GM21423 (cell line): ENCODE results near the gene GABARAPL1.
A peak's percentile ranks its signal among the peaks of the same experiment; 100 is the strongest.
"Not testable (repeated sequence)": the region's sequence is repeated elsewhere in the genome, so short reads cannot be mapped to it uniquely, and the experiment has no call there.

ENCODE experiments used
- ATAC-seq: cut with Tn5 transposase; IDR thresholded peaks from one replicate; pipeline ENCODE4 v1.9.1; 2021; ENCODE audit warnings: mild to moderate bottlenecking, moderate library complexity; ENCODE audit not compliant: unreplicated experiment

The GABARAPL1 gene

DNA sequence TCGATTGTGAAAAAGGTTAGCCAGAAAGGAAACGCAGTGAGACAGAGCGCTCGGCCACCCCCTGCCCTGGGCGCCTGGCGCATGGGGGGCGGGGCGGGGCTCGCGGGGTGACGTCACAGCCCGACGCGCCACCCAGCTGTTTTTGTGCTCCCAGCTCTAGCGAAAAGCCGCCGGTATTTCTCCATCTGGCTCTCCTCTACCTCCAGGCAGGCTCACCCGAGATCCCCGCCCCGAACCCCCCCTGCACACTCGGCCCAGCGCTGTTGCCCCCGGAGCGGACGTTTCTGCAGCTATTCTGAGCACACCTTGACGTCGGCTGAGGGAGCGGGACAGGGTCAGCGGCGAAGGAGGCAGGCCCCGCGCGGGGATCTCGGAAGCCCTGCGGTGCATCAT is at the start of gene GABARAPL1:
GABARAPL1 (plus strand) TSS at position 139 of the 393 bp plus-strand sequence; CDS start at position 392, 253 bp downstream.
- ATAC-seq = peak; percentile 45

DNA sequence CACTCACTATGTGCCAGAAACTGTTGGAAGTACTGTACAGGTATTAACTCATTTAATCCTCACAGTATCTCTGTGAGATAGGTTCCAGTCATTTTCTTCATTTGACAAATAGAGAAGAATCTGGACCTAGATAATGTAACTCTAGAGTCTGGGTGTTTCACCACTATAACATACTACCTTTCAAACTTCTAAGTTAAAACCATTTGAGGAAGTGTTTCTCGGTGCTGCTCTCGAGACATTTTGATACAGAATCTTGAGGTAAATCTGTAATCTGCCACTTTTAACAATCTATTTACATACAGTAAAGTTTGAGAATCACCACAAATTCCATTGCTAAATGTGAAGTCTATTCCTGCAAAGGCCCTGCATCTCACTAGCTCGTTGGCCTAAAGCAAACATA is 49.6 kb upstream of the GABARAPL1 start:
- ATAC-seq = no peak

DNA sequence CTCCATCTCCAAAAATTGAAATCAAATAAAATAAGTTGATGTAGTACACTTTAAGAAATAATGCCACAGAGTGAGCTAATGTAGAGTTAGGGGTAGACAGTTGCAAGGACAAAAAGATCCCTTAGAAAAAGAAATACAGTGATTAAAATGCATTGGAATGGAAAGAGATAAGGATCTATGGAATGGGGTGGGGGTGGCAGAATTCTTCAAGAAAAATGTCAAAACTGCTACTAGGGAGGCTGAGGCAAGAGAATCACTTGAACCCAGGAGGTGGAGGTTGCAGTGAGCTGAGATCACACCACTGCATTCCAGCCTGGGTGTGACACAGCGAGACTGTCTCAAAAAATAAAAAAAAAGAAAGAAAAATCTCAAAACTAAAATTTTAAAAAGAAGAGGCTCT is 47.3 kb upstream of the GABARAPL1 start:
- no peak for ATAC-seq

DNA sequence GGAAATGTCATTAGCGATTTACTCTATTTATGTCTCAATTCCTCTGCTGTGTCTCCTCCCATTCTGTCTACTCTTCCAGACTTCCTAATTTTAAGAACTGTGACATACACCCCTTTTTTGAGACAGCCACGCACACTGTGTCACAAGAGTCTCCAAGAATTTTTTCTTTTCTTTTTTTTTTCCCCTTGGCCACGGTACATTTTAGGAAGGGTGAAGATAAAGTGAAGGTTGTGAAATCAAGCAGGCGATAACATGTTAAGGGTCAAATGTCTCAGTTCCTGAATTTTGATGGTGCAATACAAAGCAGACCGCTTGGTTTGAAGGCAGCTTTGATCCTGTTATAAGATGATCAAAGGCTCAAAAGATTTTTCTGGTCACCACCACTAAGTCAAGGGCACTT is 45.1 kb upstream of the GABARAPL1 start:
- ATAC-seq = no peak

DNA sequence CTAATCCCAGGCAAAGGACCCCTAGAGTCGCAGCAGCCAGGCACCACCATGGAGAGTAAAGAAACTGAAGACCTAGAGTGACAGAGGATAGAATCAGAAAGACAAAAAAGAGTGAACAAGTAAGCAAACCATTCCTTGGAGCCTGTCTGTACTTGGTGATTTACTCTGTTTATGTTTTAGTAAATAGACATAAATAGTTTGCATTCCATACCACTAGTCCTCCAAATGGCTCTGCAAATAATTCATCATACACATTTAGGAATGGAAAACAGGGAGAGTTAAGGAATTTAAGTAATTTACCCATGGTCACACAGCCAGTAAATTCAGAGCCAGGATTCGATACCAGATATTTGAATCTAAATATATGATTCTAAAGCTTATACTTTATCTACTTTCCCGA is 43.6 kb upstream of the GABARAPL1 start:
- no peak for ATAC-seq

DNA sequence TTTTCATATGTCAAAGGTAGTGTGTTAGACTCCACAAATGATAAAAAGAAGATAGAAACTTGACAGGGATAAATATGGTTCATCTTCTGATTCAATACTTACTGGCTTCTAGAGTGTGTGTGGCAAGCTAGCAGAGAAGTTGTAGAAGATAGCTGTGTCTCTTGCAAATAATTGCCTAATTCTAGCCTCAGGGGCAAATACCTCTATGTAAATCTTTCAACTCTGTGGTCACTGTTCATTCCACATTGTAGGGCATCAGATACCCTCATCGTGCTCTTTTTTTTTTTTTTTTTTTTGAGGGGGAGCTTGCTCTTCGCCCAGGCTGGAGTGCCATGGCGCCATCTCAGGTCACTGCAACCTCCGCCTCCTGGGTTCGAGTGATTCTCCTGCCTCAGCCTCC is 42.5 kb upstream of the GABARAPL1 start:
- ATAC-seq = no peak

DNA sequence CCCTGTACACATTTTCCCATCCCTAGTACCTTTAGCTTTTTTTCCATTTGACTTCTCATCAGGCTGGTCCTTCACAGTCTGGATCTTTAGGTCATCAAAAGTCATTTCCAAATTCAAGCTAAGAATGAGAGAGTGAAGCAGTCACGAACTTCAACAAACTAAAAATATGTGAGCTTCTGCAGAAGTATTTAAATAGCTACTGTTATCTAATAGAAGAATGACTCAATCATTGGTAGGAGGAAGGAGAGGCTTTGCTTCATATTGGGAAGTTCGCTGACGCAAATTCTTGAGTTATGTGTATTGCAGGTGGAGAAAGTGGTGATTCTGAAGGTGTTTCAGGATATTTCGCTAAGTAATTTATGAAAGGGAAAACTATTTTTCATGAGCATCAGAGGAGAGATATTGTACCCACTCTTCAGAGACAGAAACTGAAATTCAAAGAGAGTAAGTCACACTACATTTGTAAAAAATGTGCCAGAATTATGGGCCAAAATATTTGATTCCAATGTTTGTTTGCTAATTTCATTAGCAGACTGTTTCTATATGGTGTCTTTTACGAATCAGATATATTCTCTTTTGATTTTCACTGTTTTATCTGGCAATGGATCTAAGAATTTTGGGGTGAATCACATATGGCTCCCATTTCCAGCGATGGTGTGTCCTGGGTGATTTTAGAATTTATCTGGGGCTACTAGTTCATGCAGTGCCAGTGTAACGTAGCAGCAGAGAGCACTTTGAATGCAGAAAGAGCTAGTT is 40.5 kb upstream of the GABARAPL1 start, which contains the start of gene OLR1:
OLR1 (minus strand) TSS at position 160 of the 756 bp plus-strand sequence; CDS start at position 105, 55 bp downstream.
- no peak for ATAC-seq

DNA sequence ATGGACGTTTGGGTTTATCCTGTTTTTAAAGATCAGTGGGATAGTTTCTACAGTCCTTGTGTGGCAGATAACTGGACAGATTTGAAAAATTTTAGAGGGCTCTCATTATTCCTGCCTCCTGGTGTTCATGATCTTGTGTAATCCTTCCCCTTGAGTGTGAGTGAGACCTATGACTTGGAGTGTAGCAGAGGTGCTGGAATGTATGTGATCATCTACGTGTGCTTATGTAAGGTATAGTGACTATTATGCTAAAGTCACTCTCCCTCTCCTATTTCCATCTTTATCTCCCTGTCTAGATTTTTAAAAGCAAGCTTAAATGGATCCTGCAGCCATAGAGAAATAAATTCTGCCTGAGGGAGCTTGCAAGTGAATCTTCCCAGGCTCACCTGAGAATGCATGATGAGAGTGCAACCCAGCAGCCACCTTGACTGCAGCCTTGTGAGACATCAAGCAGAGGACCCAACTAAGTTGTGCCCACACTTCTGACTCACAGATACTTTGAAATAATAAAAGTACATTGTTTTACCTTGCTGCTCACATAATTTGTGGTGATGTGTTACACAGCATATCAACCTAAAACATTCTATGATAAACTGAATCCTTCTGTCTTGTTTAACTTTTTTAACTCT is 37.6 kb upstream of the GABARAPL1 start:
- ATAC-seq = no peak

DNA sequence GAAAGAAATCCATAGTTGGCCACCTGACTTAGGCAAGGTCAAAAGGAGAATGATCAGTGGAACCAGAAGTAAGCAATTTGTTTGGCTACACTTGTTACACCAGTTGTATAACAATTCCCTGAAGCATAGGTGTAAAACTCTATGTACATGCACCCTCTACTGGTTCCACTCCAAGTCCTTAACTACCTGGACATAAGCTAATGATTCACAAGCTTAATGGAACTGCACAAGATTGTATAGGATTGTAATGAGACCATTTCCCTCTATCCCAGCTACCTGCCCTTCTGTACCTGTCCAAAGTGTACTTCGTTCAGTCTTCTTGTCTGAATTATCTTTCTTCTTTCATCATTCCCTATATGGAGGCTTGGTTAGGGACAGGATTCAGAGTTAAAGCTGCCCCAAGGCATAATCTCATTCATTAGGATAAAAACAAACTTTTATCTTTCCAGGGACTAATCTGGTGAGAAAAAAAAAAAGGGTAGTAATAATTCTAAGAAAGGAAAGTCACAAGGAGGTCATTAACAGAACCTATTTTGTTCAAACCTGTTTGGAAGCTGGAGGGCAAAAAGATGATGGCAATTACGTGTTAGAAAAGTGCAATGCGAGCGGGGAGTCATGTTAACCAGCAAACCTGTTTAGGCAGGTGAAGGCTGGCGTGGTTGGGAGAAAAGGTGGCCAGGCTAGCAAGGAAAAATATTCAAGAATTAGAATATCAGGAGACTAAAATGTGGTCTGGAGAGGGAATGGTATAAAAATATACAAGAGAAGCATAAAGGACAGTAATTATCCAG is 36.6 kb upstream of the GABARAPL1 start:
- no peak for ATAC-seq

DNA sequence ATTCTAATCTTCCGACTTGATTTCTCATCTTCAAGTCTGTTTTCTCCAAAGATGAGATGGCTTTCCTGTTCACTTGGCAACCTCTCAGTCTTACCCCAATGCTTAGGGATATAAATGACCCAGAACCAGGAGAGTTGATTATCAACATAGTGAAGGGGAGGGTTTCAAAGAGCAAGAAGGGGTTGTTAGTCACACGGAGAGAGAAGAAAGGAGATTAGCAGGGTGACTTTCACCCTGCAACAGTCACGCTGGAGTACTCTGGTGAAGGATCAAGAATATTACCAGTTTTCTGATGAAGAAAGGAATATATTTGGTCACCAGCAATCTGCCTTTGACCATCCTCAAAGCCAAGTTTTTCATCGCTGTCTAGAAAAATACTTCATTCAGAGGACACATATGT is 33.9 kb upstream of the GABARAPL1 start, which contains the start of gene TMEM52B:
TMEM52B (plus strand) TSS at position 212 of the 400 bp plus-strand sequence. CDS start 543 bp downstream, outside the sequence.
- ATAC-seq = no peak

DNA sequence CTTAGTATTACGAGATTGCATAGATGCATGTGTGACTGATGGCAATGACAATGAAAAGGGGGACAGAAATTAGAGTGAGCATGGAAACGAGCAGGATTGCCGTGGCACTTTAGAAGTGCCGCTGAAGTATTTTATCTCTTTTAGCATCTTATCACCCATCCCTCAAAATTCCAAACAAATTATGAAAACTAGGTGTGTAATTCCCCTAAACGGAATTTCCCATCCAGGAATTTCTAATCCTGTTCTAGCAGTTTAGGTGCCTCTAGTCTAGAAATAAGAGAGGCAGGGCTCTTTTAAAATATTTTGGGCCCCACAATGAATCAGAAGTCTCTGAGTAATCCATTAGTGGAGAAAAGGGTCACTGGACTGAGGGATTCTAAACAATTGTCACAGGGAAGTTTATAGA is 32.9 kb upstream of the GABARAPL1 start:
- no peak for ATAC-seq

DNA sequence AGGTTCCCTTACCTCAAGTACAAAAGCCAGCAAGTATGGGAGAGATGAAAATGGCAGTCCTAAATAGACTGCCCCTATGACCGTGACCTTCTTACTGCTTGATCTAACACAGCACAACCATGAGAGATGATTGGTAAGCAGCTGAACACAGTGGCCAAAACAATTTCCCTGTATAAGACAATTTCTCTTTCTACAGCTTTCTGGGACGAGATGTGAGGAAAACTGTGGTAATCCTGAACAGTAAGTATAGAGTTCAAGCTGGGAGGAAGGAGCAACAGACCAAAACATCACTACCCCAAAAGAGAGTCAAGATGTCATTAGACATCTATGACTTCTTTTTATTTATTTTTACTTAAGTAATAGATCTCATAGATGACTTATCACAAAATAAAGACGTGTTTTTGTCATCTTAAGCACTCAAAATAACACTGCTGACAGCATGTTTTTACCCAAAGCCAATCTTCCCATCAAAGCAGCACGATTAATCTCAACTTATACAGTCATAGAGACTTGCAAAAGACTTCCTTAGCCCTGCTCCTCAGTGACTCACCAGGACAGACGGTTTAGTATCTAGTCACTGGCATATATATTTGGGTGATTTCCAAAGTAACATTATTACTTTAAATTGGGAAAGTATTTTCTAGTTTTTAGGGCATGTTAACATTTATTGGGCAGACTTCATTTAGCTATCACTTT is 30.2 kb upstream of the GABARAPL1 start:
- ATAC-seq = no peak

DNA sequence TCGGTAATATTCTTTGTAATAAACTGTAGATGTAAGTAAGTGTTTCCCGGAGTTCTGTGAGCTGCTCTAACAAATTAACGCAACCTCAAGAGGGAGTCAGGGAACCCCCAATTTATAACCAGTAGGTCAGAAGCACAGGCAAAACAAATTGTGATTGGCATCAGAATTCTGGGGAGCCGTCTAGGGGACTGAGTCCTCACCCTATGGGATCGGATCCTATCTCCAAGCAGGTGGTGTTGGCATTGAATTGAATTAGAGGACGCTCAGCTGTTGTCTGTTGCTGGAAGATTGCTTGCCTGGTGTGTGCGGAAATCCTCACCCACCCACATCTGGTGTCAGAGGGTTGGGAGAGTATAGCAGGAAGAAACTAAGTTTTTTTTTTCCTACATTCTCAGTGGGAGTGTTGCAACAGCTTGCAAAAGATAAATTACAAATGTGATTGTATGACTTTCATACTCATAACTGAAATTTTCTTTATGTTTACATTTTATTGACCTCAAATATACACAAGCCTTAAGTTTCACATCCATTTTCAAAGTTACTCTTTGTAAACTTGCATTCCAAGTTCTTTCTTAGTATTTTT is 28.3 kb upstream of the GABARAPL1 start:
- ATAC-seq = no peak

DNA sequence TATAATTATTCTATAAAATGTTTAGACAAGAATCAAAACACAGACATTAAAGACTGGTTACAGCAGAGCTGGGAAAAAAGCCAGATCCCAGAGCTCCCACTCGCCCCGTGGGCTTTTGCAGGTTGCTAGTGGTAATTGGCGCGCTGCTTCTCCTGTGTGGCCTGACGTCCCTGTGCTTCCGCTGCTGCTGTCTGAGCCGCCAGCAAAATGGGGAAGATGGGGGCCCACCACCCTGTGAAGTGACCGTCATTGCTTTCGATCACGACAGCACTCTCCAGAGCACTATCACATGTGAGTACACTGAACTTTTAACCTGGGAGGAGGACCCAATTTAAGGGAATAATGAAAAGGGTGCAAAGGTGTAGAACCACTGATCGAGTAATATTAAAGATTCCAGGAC is 26.4 kb upstream of the GABARAPL1 start:
- ATAC-seq = no peak

DNA sequence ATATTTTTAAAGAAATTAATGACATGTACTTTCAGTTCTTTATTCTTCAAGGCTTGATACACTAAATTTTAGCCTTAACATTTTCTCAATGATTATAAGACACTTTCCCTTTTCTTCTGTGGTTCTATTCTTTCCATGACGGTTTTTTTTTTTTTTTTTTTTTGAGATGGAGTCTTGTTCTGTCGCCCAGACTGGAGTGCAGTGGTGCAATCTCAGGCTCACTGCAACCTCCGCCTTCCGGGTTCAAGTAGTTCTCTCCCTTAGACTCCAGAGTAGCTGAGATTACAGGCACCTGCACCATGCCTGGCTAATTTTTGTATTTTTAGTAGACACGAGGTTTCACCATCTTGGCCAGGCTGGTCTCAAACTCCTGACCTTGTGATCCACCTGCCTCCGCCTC is 25.7 kb upstream of the GABARAPL1 start:
- ATAC-seq = not testable (repeated sequence)

DNA sequence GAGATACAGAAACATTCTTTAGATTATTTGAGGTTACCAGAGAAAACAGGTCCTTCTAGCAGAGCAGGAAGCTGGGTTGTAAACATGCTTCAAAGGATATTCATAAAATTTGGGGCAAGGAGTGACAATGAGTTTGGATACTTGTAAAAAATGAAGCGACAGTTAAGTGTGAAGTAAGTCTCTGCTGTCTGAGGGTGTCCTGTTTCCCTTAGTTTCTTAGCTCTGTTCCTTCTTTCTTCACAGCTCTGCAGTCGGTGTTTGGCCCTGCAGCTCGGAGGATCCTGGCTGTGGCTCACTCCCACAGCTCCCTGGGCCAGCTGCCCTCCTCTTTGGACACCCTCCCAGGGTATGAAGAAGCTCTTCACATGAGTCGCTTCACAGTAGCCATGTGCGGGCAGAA is 23.0 kb upstream of the GABARAPL1 start:
- no peak for ATAC-seq

DNA sequence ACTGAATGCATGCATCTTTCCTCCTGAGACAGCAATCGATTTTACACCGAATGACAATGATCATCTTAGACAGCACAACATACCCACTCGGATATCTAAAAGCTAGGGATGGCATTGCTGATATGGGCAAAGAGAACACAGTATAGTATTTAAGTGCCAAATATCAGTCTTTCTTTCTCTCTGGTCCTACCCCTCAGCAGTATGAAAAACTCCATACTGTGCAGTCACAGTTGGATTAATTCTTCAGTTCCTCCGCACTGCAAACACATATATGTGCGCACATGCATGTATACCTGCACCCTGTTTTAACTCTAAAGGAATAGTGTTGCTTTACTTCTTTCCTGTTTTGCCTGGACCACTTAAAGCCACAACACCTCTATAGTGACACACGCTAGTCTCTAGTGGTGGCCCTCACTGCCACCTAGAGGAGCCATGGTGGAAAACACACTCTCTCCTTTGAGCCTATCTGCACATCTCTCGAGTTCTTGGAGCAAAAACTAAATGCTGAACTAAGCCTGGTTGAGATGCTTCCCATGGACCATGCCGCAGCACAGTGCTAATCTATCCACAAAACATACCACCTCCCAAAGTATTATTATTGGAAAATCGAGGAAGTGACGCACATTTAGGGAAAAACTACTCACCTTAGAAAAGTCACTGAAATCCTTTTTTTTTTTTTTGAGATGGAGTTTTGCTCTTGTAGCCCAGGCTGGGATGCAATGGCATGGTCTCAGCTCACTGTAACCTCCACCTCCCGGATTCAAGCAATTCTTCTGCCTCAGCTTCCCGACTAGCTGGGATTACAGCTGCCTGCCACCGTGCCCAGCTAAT is 21.9 kb upstream of the GABARAPL1 start:
- peak; percentile 82 for ATAC-seq

DNA sequence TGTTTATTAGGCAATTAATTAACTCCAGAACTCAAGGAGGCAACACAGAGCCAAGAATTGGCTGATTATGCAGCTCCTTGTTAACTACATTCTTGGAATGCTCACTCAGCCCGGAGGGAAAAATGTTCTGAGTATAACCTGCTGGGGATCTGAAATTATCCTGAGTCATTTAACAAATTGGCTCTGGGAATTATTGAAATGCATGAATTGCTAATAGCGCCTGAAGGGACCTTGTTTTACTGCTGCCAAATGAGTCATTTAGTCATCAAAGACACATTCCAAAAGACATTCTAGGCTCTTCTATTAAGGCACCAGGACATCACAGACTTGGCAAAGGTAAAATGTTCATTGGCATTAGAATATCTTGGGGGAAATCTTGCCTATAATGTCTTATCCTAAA is 20.8 kb upstream of the GABARAPL1 start:
- no peak for ATAC-seq

DNA sequence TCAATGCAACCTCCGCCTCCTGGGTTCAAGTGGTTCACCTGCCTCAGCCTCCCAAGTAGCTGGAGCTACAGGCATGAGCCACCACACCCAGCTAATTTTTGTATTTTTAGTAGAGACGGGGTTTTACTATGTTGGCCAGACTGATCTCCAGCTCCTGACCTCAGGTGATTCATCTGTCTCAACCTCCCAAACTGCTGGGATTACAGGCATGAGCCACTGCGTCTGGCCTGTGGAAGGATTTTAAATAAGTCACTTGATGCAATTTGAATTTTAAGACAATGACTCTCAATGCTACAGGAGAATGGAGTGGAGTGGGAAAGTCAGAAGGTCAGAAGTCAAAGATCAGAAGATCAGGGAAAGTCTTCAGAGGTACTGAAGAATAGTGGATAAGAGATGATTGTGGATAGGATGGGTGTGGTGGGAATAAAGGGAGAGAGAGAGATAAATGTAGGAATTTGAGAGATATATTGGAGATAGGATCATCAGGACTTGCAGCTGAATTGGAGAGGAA is 18.5 kb upstream of the GABARAPL1 start:
- ATAC-seq = no peak
